SIG-M5 (cell line): ENCODE data around the gene CFAP46.

ENCODE experiments used
- DNase-seq: peaks from one replicate; lab custom pipeline; 2025; lab: John Stamatoyannopoulos, UW

Gene CFAP46

DNA sequence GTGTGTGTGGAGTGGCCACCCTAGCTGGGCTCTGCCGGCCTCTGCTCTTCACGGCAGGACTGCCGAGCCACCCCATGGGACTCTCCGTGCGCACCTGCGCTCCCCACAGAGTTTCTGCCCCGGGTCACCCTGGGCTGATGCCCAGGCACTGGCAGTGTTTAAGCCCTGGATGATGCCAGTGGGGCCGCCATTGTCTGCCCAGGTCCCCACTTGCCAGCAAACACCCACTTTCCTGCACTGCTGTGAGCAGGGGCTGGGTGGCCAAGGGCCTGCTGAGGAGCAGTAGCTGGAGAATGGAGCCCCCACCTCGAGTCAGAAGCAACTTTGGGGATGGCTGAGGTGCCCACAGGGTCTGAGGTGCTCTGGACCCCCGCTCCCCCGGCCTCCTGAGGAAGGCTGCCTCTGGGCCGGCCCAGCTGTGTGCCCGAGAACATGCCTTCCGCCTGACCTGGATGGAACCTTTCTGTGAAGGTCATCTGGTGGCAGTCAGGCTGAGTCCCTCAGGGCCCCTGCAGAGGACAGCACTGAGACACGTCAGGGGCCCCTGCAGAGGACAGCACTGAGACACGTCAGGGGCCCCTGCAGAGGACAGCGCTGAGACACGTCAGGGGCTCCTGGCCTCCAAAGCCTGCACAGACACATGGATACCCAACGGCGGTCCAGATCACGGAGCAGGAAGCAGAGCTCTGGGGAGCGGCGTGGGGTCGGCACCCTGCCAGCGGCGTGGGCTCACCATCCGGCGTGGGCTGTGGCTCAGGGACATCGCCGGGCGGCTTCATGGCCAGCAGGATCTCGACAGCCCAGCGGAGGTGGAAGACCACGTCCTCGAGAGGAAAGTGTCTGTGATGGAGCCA lies 62.0 kb downstream of the CFAP46 start:
- DNase-seq, result no peak

DNA sequence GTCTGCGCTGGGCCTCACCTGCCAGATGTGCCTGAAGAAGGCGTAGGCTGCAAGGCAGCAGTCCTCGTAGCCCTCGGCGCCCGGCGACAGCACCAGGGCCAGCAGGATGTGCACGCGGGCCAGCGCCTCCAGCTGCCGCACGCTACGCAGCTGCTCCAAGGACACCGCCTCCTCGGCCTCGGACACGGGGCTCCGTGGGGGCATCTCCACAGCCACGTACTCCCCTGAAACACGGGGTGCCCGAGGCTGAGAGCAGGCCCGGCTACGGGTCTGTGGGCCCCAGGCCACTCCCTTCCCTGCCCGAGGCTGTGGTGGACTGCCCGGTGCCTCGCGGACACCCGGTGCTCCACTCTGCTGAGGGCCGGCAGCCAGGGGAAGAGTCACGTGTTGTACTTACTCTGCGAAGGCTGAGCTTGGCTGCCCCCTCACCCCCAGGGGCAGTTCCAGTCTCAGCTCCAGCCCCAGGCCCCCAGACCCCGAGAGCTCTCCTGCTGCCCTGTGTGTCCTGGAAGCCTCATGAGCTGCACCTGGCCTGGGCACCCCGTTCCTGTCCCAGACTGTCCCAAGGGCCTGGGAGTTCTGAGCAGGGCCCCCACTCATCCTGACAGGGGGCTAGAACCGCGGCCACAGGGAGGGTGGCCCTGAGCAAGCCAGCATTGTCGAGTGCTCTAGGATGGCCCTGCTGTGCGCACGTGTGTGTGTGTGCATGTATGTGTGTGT lies 62.8 kb downstream of the CFAP46 start:
- DNase-seq, result no peak

DNA sequence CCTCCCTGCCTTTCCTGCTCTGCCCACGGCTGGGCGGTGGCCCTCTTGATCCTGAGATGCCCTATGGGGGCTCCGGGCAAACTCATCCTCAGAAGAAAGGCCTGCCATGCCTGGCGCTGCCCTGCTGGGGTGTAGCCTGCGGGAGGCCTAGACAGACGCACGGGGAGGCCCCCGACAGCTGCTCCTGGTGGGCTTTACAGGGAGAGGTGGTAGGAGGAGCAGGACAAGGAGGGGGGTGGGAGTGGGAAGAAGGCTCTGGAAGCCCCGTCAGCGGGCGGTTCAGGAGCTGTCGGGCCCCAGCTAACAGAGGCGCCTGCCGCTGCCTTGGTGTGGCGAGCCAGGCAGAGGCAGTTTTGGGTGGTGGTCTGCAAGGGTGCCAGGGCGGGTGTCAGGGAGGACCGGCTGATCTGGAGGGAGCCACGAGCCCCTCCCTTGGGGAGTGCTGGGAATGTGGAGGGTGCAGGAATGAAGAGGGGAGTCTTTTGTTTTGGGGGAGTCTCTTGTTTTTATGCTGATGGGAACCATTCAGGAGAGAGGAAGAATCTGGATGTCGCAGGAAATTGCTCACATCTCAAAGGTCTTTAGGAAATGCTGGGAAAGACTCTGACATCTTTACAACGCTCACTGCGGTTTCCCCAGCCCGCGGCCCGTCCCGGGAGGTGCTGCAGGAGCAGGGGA lies 63.5 kb downstream of the CFAP46 start:
- DNase-seq, result no peak

DNA sequence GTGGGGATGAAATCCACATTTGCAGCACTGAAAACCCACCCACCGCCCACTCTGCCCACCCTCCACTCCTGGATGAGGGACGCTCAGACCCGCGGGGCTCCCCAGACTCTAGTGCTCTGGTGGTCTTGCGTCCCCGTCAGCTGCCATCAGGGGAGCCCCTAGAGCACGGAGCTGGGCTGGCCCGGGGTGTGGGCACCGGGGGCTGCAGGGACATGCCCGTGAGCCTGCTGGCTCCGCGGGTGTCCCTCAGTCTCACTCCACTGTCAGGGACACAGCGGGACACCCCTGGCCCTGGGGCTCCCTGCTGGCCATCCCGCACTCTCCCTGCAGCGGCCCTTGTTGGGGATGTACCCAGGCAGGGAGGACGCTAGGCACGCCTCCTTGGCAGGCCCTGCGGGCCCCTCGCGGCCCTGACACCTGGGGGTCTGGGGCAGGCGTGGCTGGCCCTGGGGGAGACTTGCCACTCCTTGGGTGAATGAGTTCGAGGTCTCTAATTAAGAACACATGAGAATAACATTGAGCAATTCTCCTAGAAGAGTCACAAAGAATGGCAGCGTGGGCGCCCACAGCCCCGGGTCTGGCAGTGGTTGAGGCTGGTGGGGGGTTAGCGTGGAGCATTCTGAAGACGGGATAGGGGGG lies 64.2 kb downstream of the CFAP46 start:
- no peak for DNase-seq

DNA sequence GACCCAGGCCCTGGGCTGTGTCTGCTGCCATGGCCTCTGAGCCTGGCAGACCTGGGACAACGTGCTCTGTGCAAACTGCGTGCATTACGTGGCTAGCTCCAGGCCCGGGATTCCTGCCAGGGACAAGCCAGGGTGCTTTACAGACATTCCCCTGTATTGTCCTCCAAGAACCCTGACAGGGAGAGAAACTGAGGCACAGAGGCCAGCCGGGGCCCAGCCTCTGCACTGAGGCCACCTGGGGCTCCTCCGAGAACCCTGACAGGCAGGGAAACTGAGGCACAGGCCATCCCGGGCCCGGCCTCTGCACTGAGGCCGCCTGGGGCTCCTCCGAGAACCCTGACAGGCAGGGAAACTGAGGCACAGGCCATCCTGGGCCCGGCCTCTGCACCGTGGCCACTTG lies 64.9 kb downstream of the CFAP46 start:
- DNase-seq, result no peak

DNA sequence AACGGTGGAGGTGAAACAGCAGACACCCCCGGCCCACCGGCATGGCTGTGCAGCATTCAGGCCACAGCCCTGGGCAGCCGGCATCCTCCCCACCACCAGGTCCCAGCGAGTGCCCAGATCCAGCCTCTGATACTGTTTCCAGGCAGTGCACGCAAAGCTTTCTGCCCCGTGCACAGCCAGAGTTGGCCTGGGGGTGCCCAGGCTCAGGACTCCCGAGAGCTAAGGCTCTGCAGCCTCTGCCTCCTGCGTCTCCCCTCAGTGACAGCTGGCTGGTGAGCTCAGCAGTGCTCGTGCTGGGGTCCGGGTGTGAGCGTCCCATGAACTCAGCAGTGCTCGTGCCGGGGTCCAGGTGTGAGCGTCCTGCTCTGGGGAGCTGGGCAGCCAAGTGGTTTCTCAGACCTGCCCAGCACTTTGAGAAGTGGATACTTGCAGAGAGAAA lies 65.4 kb downstream of the CFAP46 start:
- DNase-seq, result no peak

DNA sequence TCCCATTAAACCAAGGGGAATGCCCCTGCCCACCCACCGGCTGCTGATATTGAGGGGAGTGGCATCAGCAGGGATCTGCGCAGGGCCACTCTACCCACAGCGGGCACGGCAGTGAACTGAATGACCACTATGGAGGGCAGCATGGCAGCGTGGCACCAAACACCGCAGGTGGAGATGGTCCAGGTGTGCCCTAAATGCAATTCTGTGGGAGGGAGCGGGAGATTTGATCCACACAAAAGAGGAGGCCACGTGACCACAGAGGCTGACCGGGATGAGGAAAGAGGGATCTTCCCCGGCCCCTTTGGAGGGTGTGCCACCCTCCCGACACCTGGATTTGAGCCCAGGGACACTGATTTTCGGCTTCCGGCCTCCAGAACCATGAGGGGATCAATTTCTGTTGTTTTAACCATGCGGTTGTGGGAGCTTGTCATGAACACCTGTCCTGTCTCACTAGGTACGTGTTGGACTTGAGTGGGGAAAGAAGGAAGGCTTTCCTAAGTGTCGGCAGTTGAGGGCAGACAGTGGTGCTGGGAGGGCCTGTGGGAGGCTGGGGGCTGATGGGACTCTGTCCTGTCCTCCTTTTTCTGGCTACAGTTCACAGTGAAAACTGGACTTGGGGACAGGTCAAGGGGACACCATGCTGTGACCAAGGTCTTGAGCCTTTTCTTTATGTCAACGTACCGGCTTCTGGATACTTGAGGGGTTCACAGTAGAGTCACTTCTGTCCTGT lies 66.1 kb downstream of the CFAP46 start:
- no peak for DNase-seq

DNA sequence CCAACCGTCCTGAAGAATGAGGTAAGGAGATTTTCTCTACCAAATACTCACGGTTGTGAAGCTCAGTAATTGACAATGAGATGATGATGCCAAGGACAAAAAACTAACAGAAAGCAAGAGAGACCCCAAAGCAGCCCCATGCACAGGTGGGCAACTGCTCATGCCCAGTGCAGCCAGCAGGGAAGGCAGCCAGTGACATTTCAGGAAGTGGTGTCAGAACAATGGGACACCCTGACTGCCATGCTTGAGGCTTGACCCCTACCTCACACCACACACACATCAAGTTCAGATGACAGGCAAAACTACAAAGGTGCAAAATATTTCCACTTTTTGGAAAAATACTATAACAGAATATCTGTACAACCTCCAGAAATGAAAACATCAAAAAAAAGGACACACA lies 66.9 kb downstream of the CFAP46 start:
- DNase-seq, result no peak

DNA sequence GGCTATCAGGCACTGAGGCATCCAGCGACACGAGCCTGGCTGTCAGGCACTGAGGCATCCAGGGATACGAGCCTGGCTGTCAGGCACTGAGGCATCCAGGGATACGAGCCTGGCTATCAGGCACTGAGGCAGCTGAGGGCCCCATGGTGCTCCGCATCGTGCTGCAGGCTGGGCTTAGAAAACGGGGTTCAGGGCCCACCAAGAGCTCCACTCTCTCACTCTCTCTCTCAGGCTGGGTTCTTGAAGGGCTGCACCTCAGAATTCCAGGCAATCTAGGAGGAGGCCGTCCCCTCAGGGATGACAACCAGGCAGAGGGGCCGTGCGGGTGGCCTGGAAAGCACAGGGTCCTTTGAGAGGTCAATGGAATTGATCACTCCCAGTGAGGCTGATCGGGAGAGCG lies 69.0 kb downstream of the CFAP46 start:
- DNase-seq, result no peak

DNA sequence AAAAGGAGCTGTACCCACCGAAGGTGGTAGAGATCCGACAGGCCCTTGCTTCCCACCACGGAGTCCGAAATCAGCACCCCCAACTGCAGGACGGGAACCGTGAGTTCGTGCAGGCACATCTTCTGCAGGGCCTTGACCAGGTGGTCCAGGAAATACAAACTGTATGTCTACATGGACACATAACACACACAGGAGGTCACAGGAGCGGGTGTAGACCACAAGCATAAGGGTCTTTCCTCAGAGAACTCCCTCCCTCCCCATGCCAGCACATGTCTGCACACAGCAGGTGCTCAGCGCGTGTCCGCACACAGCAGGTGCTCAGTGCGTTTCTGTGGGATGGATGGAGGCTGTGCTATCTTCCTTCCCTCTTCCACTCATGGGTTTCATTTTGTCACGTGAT lies 69.7 kb downstream of the CFAP46 start:
- no peak for DNase-seq

DNA sequence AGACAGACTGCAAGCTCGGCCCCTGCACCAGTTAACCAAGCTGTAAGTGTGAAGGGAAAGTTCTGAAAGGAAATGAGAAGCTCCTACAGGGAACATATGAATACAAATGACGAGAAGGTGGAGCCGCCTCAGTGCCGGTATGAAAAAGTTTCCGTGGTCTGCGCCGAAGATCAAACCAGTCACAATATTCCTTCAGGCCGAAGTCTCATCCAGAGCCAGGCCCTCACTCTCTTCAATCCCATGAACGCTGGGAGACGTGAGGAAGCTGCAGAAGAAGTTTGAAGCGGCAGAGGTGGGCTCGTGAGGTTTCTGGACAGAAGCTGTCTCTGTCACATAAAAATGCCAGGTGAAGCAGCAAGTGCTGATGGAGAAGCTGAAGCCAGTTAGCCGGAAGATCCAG lies 71.9 kb downstream of the CFAP46 start:
- no peak for DNase-seq

DNA sequence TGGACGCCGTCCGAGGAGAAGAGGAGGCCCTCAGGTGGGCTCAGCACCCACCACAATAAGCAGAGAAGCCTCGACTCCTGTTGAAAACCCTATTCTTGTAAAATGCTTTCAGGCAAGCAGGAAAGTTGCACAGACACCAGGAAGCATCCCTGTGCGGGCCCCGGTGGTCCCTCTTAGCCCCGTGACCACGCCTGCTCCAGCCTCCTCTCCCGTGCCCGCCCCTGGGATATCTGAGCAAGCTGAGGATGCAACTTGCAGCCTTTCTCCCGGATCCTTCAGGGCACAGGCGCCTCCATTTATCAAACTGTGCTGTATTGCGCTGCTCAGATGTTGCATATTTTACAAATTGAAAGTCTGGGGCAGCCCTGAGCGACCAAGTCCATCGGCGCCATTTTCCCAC lies 72.7 kb downstream of the CFAP46 start:
- no peak for DNase-seq

DNA sequence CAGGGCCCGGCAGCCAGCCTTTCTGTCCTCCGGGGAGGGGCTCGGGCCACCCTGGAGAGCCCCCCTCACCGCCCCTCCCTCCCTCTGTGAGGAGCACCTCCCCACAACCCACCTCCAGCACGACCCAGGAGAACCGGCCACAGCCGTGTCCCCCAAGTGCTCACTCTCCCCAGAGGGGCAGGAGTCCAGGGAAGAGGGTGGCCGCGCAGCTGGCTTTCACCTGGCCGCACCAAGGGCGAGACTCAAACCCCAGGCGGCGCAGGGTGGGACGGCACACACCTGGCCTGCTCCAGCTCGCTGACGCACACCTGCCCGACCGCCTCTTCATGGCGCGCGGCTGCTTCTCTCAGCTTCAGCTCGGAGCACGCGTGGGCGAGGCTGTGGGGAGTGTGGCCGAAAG lies 73.4 kb downstream of the CFAP46 start:
- no peak for DNase-seq

DNA sequence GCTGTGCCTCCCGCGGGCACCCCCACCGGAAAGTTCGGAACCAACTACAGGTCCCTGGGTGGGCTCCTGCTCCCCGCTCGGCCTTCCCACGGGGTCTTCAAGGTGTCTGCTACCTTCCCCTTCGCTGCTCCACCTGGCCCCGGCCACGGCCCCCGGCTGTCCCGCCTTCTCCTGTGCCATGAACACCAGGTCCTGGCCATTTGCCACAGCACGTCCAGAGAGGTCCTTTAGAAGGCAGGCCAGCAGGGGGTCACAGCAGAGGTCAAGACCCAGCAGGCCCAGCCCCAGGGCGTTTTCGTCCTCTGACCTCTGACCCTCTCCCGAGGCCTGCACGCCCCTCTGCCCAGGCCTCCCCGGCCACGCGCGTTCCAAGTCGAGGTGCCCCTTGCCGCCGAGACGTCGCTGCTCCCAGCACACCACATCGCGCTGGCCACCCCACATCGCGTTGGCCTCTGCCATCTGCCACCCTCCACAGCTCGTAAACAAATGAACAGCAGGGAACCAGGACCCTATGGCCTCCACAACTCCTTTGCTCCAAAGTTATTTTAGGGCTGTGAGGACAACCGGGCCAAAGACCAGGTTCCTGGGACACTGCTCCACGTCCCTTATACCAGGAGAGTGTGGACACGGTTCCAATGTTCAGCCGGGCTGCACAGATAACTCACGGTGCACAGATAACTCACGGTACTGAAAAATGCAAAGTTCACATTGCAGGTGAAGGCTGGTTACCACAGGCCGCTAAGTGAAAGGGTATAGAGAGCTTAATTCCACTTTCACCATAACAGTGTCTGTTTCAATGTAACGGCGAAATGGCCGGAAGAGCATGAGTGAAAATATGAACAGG lies 74.3 kb downstream of the CFAP46 start:
- DNase-seq, result no peak

DNA sequence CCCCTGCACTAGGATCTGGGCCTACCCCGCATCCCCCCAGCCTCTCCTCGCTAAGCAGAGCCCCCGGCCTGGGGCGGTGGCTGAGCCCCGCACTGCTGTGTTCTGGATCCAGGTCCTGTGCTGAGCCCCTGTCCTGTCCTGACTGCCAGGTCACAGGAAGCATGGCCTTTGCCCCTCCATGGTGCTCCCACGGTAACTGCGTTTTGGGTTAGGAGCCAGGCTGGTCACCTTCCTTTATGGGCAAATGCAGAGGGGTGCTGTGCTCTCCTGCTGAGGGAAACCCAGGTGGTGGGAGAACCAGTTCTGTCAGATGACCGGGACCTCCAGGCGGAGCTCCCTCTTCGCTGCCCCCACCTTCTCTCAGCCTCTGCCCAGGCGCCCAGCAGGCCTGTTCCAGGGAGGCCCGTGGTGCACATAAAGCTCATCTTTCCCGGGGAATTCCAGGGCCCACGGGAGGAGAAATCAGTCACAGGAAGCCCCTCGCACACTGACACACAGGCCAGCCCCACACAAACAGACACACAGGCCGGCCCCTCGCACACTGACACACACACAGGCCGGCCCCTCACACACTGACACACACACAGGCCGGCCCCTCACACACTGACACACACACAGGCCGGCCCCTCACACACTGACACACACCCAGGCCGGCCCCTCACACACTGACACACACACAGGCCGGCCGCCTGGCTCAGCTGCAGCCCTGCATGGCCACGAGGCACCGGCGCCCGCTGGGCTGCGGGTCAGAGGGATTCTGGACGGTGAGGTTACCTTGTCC lies 75.6 kb downstream of the CFAP46 start:
- no peak for DNase-seq

DNA sequence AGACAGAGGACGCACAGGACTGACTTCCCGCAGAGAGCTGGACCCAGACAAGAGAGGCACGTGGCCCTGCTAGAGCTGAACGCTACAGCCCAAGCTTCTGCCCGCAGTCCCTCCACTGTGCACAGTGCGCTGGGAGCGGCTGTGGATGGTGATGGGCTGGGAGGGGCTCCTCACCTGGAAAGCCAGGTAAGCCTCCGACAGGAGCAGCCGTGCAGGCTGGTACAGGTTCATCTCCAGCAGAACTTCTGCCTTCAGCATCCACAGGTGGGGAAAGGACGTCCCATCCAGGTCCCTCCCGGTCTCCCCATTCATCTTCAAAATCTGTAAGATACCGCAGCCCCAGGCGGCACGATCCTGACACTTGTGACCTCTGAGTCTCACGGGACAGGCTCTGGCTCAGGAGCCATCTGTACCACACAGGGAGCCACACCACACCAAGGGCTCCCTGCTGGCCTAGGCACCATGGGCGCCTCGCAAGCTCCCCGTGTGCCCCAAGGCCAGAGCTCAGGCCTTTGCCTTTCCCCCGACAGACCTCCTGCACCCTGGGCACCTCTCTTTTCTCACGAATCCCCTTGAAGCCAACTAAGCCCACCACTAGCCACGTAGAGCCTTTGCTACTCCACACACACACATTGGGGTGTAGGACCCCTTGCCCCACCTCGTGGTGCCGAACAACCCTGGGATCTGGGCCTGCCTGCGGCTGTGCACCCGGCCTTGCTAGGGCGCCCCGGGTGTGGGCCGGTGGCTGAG lies 76.3 kb downstream of the CFAP46 start:
- DNase-seq, result no peak

DNA sequence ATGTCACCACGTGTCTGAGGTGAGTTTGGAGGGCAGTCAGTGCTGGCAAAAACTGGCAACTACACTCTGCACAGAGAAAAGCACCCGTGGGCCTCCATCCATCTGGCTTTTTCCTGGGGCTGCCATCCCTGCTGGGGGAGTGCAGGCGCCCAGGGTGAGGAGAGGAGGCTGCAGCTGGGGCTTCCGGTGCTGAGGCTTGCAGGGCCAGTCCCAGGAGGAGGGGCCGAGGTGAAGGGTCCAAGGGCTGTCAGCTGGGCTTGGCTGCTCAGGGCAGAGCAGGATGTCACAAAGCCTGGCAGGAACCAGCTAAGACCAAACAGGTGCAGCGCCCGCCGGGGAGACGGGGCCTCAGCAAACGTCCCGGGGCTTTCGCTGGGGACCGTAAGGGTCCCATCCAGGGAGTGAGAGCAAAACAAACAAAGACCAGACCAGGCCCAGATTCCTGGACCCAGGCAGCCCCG lies 77.2 kb downstream of the CFAP46 start:
- DNase-seq, result no peak

DNA sequence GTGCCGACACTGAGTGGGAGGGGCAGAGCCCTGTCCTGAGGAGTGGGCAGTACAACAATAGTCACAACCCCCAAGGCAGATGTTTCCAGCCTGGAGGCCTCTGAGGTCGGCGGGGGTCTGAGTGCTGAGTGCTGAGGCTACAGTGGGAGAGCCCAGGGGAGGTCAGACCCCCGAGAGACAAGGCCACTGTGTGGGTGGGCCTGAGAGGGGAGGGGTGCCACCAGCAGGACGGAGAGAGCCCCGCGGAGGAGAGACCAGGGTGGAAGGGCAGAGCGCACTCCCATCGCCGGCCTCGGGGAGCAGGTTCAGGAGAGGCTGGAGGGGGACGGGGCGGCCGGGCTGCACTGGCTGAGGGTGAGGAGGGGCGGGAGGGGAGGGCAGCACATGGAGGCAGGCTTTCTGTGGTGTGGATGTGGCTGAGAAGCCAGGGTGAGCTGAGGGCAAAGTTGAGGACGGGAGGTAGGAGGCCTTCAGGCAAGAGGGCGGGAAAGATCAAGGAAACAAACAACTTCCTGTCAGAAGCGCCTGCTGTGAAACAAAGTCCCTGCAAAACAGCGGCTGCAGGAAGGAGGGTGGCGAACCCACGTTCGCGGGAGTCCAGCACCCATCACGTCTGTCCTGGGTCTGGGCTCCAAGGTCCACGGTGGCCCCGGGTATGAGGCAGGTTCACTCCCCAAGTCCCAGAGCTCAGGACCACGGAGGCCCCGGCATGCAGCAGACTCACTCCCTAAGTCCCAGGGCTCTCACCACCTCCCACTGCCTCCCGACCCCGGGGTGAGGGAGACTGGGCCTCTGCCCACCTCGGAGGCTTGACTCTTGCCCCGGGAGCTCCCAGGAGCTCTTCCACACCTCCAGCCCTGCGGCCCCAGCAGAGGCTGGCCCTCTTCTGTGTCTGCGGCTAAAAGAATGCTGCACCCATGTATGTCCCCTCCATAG lies 79.6 kb downstream of the CFAP46 start:
- no peak for DNase-seq
